GM21529 (cell line): ENCODE results near the gene MARCKSL1.
"Not testable (repeated sequence)": the region's sequence is repeated elsewhere in the genome, so short reads cannot be mapped to it uniquely, and the experiment has no call there.

Experiments
- ATAC-seq: cut with Tn5 transposase; IDR thresholded peaks from one replicate; pipeline ENCODE4 v1.9.1; 2021; ENCODE audit not compliant: unreplicated experiment

The MARCKSL1 gene

GRCh38 chr1:32334274-32334861 is 1.7 kb downstream of the MARCKSL1 start:
- no peak for ATAC-seq

- no peak for ATAC-seq
These were observed 2.6 kb downstream of the MARCKSL1 start for GRCh38 chr1:32333251-32333963.

GRCh38 chr1:32332290-32333079 is 3.5 kb downstream of the MARCKSL1 start:
- no peak for ATAC-seq

GRCh38 chr1:32331549-32331948 is 4.5 kb downstream of the MARCKSL1 start:
- ATAC-seq, result no peak

- no peak for ATAC-seq
These were observed 5.4 kb downstream of the MARCKSL1 start for GRCh38 chr1:32330558-32331151.

- ATAC-seq, result no peak
These were observed 6.0 kb downstream of the MARCKSL1 start for GRCh38 chr1:32329931-32330466.

GRCh38 chr1:32327204-32327603 is 8.8 kb downstream of the MARCKSL1 start:
- ATAC-seq, result no peak

GRCh38 chr1:32321712-32322291 is 14.2 kb downstream of the MARCKSL1 start:
- ATAC-seq, result no peak

- no peak for ATAC-seq
These were observed 17.7 kb downstream of the MARCKSL1 start for GRCh38 chr1:32318127-32318869.

GRCh38 chr1:32316903-32317277 is 19.1 kb downstream of the MARCKSL1 start:
- ATAC-seq, result peak; percentile 24

GRCh38 chr1:32311709-32312393 is 24.2 kb downstream of the MARCKSL1 start:
- no peak for ATAC-seq

- ATAC-seq, result no peak
These were observed 26.1 kb downstream of the MARCKSL1 start for GRCh38 chr1:32309960-32310359.

- ATAC-seq, result no peak
These were observed 28.7 kb downstream of the MARCKSL1 start for GRCh38 chr1:32307324-32307723.

GRCh38 chr1:32305310-32305709 is 30.7 kb downstream of the MARCKSL1 start:
- ATAC-seq, result no peak

- ATAC-seq, result no peak
These were observed 31.9 kb downstream of the MARCKSL1 start for GRCh38 chr1:32303997-32304622.

- no peak for ATAC-seq
These were observed 32.7 kb downstream of the MARCKSL1 start for GRCh38 chr1:32303358-32303757.

GRCh38 chr1:32299327-32299726 is 36.7 kb downstream of the MARCKSL1 start:
- no peak for ATAC-seq

- ATAC-seq, result not testable (repeated sequence)
These were observed 37.8 kb downstream of the MARCKSL1 start for GRCh38 chr1:32298211-32298610.
